WTC11 (cell line): ENCODE measurements around the gene LAMA3.

Experiments
- CREB1 ChIP-seq: sonication (generic); formaldehyde crosslinking; IDR thresholded peaks from 2 replicates; pipeline ENCODE4 v1.8.0; 2023; ENCODE audit warnings: mild to moderate bottlenecking, missing genetic modification reagents
- E2F4 ChIP-seq: sonication (generic); formaldehyde crosslinking; IDR thresholded peaks from 2 replicates; pipeline ENCODE4 v1.8.1; 2022; ENCODE audit warnings: low read depth, mild to moderate bottlenecking, moderate library complexity, missing genetic modification reagents, borderline replicate concordance
- MXD4 ChIP-seq: fragments of 250-450 bp; sonication (Bioruptor Pico); IDR thresholded peaks from 2 replicates; pipeline ENCODE4 v1.8.0; 2021; ENCODE audit warnings: mild to moderate bottlenecking, moderate library complexity, borderline replicate concordance
- NR3C1 ChIP-seq: sonication (generic); formaldehyde crosslinking; conservative IDR thresholded peaks from 2 replicates; pipeline ENCODE4 v1.8.1; 2023; ENCODE audit warnings: low read depth, mild to moderate bottlenecking, missing genetic modification reagents
- SP1 ChIP-seq: sonication (generic); formaldehyde crosslinking; conservative IDR thresholded peaks from 2 replicates; pipeline ENCODE4 v1.8.1; 2022; ENCODE audit warnings: missing genetic modification reagents
- TF ChIP-seq, protein P1 (sequence below): fragments of 200-600 bp; IDR thresholded peaks from 2 replicates; pipeline ENCODE4 v1.8.0; 2022; ENCODE audit warnings: antibody characterized with exemption

DNA sequence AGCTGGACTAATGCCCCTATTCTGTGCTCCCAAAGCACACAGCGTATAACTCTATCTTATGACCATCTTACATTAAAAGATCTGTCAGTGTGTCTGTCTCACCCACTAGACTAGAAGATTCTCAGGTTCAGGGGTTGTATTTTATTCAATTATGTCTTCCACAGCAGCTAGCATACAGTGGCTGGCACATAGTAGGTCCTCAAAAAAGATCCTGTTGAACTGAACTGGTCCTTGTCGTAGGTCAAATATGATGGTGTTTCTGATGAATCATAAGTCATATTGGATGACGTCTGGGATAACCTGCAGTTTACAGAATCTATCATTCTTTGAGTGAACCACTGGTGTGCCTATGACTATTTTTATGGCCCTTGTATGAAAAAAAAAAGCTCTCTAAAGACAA lies 314.0 kb downstream of the LAMA3 start:
- TF ChIP-seq, protein P1, sequence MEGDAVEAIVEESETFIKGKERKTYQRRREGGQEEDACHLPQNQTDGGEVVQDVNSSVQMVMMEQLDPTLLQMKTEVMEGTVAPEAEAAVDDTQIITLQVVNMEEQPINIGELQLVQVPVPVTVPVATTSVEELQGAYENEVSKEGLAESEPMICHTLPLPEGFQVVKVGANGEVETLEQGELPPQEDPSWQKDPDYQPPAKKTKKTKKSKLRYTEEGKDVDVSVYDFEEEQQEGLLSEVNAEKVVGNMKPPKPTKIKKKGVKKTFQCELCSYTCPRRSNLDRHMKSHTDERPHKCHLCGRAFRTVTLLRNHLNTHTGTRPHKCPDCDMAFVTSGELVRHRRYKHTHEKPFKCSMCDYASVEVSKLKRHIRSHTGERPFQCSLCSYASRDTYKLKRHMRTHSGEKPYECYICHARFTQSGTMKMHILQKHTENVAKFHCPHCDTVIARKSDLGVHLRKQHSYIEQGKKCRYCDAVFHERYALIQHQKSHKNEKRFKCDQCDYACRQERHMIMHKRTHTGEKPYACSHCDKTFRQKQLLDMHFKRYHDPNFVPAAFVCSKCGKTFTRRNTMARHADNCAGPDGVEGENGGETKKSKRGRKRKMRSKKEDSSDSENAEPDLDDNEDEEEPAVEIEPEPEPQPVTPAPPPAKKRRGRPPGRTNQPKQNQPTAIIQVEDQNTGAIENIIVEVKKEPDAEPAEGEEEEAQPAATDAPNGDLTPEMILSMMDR, result no peak
- TF ChIP-seq NR3C1 (CRISPR knock-in tag), result no peak
- TF ChIP-seq CREB1 (CRISPR knock-in tag), result no peak
- no peak for TF ChIP-seq E2F4
- no peak for TF ChIP-seq MXD4 (CRISPR knock-in tag)
- no peak for TF ChIP-seq SP1
